H1 (cell line): ENCODE data around the gene CBX2. TPM values are rescaled to one million over a fixed set of nuclear protein-coding genes. Genes with fewer than 3 reads are reported as not detected.

Experiments
- CTCF ChIA-PET: fragments of 300-600 bp; sonication (Branson Sonifier 250); formaldehyde crosslinking; loops from one replicate; lab custom pipeline; 2021; ENCODE audit not compliant: partially characterized antibody; lab: Charles Lee
- POLR2A ChIA-PET: fragments of 300-600 bp; sonication (Branson Sonifier 250); formaldehyde crosslinking; loops from one replicate; lab custom pipeline; 2021; ENCODE audit warnings: inconsistent platforms; ENCODE audit not compliant: partially characterized antibody; lab: Charles Lee
- DNase-seq, 2 experiments: peaks; one replicate each; pipeline versions ENCODE4 v3.0.0 to v3.0.0-alpha.2; 2010 to 2022; ENCODE audit warnings: low spot score in 2 of 2, low read depth in 1 of 2, mixed read lengths in 1 of 2
- FAIRE-seq: peaks from 2 replicates; lab custom pipeline; 2011; peaks lifted over from hg19 to GRCh38; lab: Jason Lieb, UNC
- H2AFZ ChIP-seq: 2 replicates; pipeline ENCODE4 v1.8.1; 2012; ENCODE audit warnings: low read length, inconsistent platforms
- H2AK5ac ChIP-seq: 2 replicates; pipeline ENCODE4 v1.6.1; 2013; ENCODE audit warnings: low read depth, low read length
- H2BK120ac ChIP-seq: replicated peaks from 2 replicates; pipeline ENCODE3; 2013; ENCODE audit warnings: low read depth, low read length, inconsistent platforms
- H2BK12ac ChIP-seq: 2 replicates; pipeline ENCODE4 v1.6.1; 2013; ENCODE audit warnings: low read depth, low read length
- H2BK15ac ChIP-seq: 2 replicates; pipeline ENCODE4 v1.6.1; 2013; ENCODE audit warnings: low read length
- H2BK20ac ChIP-seq: 2 replicates; pipeline ENCODE4 v1.6.1; 2013; ENCODE audit warnings: low read length
- H2BK5ac ChIP-seq: 2 replicates; pipeline ENCODE4 v1.6.1; 2013; ENCODE audit warnings: low read depth, low read length
- H3K14ac ChIP-seq: 2 replicates; pipeline ENCODE4 v1.6.1; 2013; ENCODE audit warnings: inconsistent platforms; ENCODE audit not compliant: insufficient read length
- H3K18ac ChIP-seq: 2 replicates; pipeline ENCODE4 v1.6.1; 2013; ENCODE audit warnings: low read length; ENCODE audit errors: extremely low read depth
- H3K23ac ChIP-seq: 2 replicates; pipeline ENCODE4 v1.6.1; 2013; ENCODE audit warnings: inconsistent platforms; ENCODE audit not compliant: insufficient read length
- H3K23me2 ChIP-seq: 2 replicates; pipeline ENCODE4 v1.6.1; 2013; ENCODE audit warnings: low read depth, low read length
- H3K27ac ChIP-seq: 2 replicates; pipeline ENCODE4 v1.6.1; 2011; ENCODE audit warnings: low read depth, low read length, inconsistent platforms
- H3K27me3 ChIP-seq, 4 experiments: replicated peaks in 1 of 4; 1 replicate in 1 of 4; 2 replicates in 3 of 4; pipeline versions ENCODE4 v1.6.1 to v1.8.1; 2011 to 2013; ENCODE audit warnings: low read length in 3 of 4, mild to moderate bottlenecking in 3 of 4, inconsistent platforms in 2 of 4, mixed read lengths in 2 of 4, moderate library complexity in 1 of 4; ENCODE audit not compliant: control insufficient read depth in 3 of 4, insufficient read depth in 3 of 4; ENCODE audit errors: extremely low read depth in 1 of 4
- H3K36me3 ChIP-seq, 4 experiments: 2 replicates each; pipeline versions ENCODE4 v1.6.1 to v1.8.1; 2011 to 2013; ENCODE audit warnings: mild to moderate bottlenecking in 4 of 4, low read length in 3 of 4, moderate library complexity in 2 of 4, control low read depth in 1 of 4, inconsistent platforms in 1 of 4; ENCODE audit not compliant: insufficient read depth in 4 of 4, control insufficient read depth in 2 of 4
- H3K4ac ChIP-seq: replicated peaks from 2 replicates; pipeline ENCODE3; 2013; ENCODE audit warnings: low read length, low read depth, mixed read lengths, inconsistent platforms; ENCODE audit not compliant: insufficient read length
- H3K4me1 ChIP-seq, 4 experiments: replicated peaks in 1 of 4; 1 replicate in 1 of 4; 2 replicates in 3 of 4; pipeline versions ENCODE4 v1.6.1 to v1.8.1; 2011 to 2013; ENCODE audit warnings: low read length in 3 of 4, inconsistent platforms in 2 of 4, mixed read lengths in 1 of 4; ENCODE audit not compliant: insufficient read depth in 4 of 4, control insufficient read depth in 3 of 4
- H3K4me2 ChIP-seq, 2 experiments: 2 replicates each; pipeline versions ENCODE4 v1.6.1 to v1.8.1; 2011 to 2013; ENCODE audit warnings: low read depth in 2 of 2, low read length in 2 of 2, control low read depth in 1 of 2, inconsistent platforms in 1 of 2, mild to moderate bottlenecking in 1 of 2; ENCODE audit not compliant: insufficient read depth in 1 of 2
- H3K4me3 ChIP-seq, 4 experiments: fragments of 200-600, 300-600 bp in 1 of 4; sonication (generic), shearing (Covaris generic), sonication (Bioruptor Twin) in 1 of 4; 2 replicates each; pipeline versions ENCODE4 v1.5.1 to v1.8.1; 2011 to 2016; ENCODE audit warnings: low read length in 4 of 4, low read depth in 3 of 4, control low read depth in 2 of 4, inconsistent platforms in 2 of 4, mild to moderate bottlenecking in 2 of 4, mixed read lengths in 1 of 4, moderate library complexity in 1 of 4; ENCODE audit not compliant: insufficient read depth in 2 of 4; ENCODE audit errors: extremely low read depth in 1 of 4
- H3K56ac ChIP-seq: replicated peaks from 2 replicates; pipeline ENCODE3; 2013; ENCODE audit warnings: low read depth, mild to moderate bottlenecking, mixed read lengths, low read length, inconsistent platforms; ENCODE audit not compliant: insufficient read length
- H3K79me1 ChIP-seq: 2 replicates; pipeline ENCODE4 v1.6.1; 2013; ENCODE audit warnings: low read depth, low read length, control low read depth
- H3K79me2 ChIP-seq, 2 experiments: 2 replicates each; pipeline versions ENCODE4 v1.6.1 to v1.8.1; 2012 to 2013; ENCODE audit warnings: low read length in 2 of 2, mild to moderate bottlenecking in 2 of 2, inconsistent platforms in 1 of 2; ENCODE audit not compliant: insufficient read depth in 2 of 2, control insufficient read depth in 1 of 2
- H3K9ac ChIP-seq, 4 experiments: replicated peaks in 1 of 4; 1 replicate in 1 of 4; 2 replicates in 3 of 4; pipeline versions ENCODE4 v1.6.1 to v1.8.1; 2011 to 2013; ENCODE audit warnings: low read depth in 3 of 4, low read length in 3 of 4, control low read depth in 2 of 4, mild to moderate bottlenecking in 2 of 4, moderate library complexity in 2 of 4, inconsistent platforms in 1 of 4; ENCODE audit errors: extremely low read depth in 1 of 4
- H3K9me3 ChIP-seq, 2 experiments: 2 replicates each; pipeline versions ENCODE4 v1.6.1 to v1.8.1; 2012 to 2013; ENCODE audit warnings: mild to moderate bottlenecking in 2 of 2, moderate library complexity in 2 of 2, control low read depth in 1 of 2, inconsistent platforms in 1 of 2, low read depth in 1 of 2, low read length in 1 of 2, mixed read lengths in 1 of 2; ENCODE audit not compliant: insufficient read depth in 2 of 2
- H4K20me1 ChIP-seq, 2 experiments: replicated peaks in 1 of 2; 2 replicates each; pipeline versions ENCODE3 to v1.8.1; 2011 to 2013; ENCODE audit warnings: inconsistent platforms in 2 of 2, low read length in 2 of 2, mild to moderate bottlenecking in 1 of 2; ENCODE audit not compliant: insufficient read depth in 2 of 2, control insufficient read depth in 1 of 2
- H4K5ac ChIP-seq: 2 replicates; pipeline ENCODE4 v1.6.1; 2013; ENCODE audit warnings: low read length, low read depth, mixed read lengths, inconsistent platforms; ENCODE audit not compliant: insufficient read length
- H4K8ac ChIP-seq: 2 replicates; pipeline ENCODE4 v1.8.0; 2013; ENCODE audit warnings: mild to moderate bottlenecking, moderate library complexity, low read length, inconsistent platforms; ENCODE audit not compliant: insufficient read depth; ENCODE audit errors: extremely low read depth
- H4K91ac ChIP-seq: replicated peaks from 2 replicates; pipeline ENCODE3; 2013; ENCODE audit warnings: low read length, mixed read lengths, inconsistent platforms; ENCODE audit not compliant: insufficient read length
- CBX8 ChIP-seq: fragments of 300-800, 300-1000 bp; sonication (generic); IDR thresholded peaks from 2 replicates; pipeline ENCODE4 v1.7.1; 2016; ENCODE audit warnings: low read depth, low read length, borderline replicate concordance
- CEBPB ChIP-seq: IDR thresholded peaks from 2 replicates; pipeline ENCODE4 v1.6.1; 2012; ENCODE audit warnings: low read depth, low read length
- EGR1 ChIP-seq: IDR thresholded peaks from 2 replicates; pipeline ENCODE4 v1.6.1; 2011; ENCODE audit warnings: low read depth, low read length, borderline replicate concordance
- FOSL1 ChIP-seq: IDR thresholded peaks from 2 replicates; pipeline ENCODE4 v1.6.1; 2011; ENCODE audit warnings: mild to moderate bottlenecking, low read depth, low read length, moderate library complexity; ENCODE audit not compliant: insufficient read depth
- GABPA ChIP-seq: IDR thresholded peaks from 2 replicates; pipeline ENCODE4 v1.6.1; 2011; ENCODE audit warnings: mild to moderate bottlenecking, low read length, moderate library complexity, borderline replicate concordance; ENCODE audit not compliant: insufficient read depth
- GTF2F1 ChIP-seq: IDR thresholded peaks from 2 replicates; pipeline ENCODE4 v1.6.1; 2012; ENCODE audit warnings: low read depth, low read length, improper control_type of control experiment, borderline replicate concordance
- MAX ChIP-seq: IDR thresholded peaks from 2 replicates; pipeline ENCODE4 v1.6.1; 2012; ENCODE audit warnings: inconsistent platforms
- NRF1 ChIP-seq: IDR thresholded peaks from 2 replicates; pipeline ENCODE4 v1.6.1; 2011; ENCODE audit warnings: mild to moderate bottlenecking, low read depth, low read length, improper control_type of control experiment
- POLR2A ChIP-seq, 2 experiments: IDR thresholded peaks; 1 replicate in 1 of 2; 2 replicates in 1 of 2; pipeline ENCODE4 v1.6.1; 2011; ENCODE audit warnings: low read depth in 2 of 2, low read length in 2 of 2, mild to moderate bottlenecking in 2 of 2; ENCODE audit errors: control extremely low read depth in 1 of 2
- RBBP5 ChIP-seq: IDR thresholded peaks from 2 replicates; pipeline ENCODE4 v1.7.1; 2012; ENCODE audit warnings: low read depth, mild to moderate bottlenecking, inconsistent platforms, low read length, moderate library complexity, borderline replicate concordance
- SP1 ChIP-seq: IDR thresholded peaks from 2 replicates; pipeline ENCODE4 v1.6.1; 2011; ENCODE audit warnings: low read depth, low read length
- SP2 ChIP-seq: IDR thresholded peaks from 2 replicates; pipeline ENCODE4 v1.6.1; 2012; ENCODE audit warnings: mild to moderate bottlenecking, low read length, inconsistent platforms
- TCF12 ChIP-seq: IDR thresholded peaks from 2 replicates; pipeline ENCODE4 v1.6.1; 2011; ENCODE audit warnings: low read depth, mild to moderate bottlenecking, low read length
- WGBS, 2 experiments: shearing (Covaris generic) in 1 of 2; methylation state at CpG; one replicate each; pipeline versions ENCODE4 v1.1.6 to v1.1.7; 2013 to 2015; ENCODE audit warnings: low lambda C conversion rate in 2 of 2, mixed read lengths in 2 of 2, inconsistent platforms in 1 of 2, low coverage in 1 of 2, missing lambda C conversion rate in 1 of 2; ENCODE audit not compliant: insufficient replicate concordance in 2 of 2, insufficient coverage in 1 of 2, insufficient read length in 1 of 2; ENCODE audit errors: extremely low coverage in 1 of 2, missing lambda C conversion rate in 1 of 2; 5-methylcytosine and 5-hydroxymethylcytosine counted together
- polyA plus RNA-seq, 7 experiments: library from polyadenylated mRNA; depleted of rRNA in 3 of 7; stranded (reverse) in 5 of 7; unstranded in 2 of 7; fragments of >200 nt in 5 of 7; fragments of 200-250 nt in 2 of 7; gene quantifications; 1 replicate in 5 of 7; 2 replicates in 1 of 7; 4 replicates in 1 of 7; pipeline versions ENCODE4 v1.2.1 to v1.2.3, GENCODE V29; 2011 to 2013; ENCODE audit warnings: missing spikeins in 2 of 7, mixed read lengths in 2 of 7
- total RNA-seq: library from RNA; stranded (reverse); fragmentation: NEBNext Ultra II Directional; extraction: Animal tissue kit (Norgen Biotek cat#: 25700); gene quantifications from 2 replicates; pipeline ENCODE4 v1.2.1, GENCODE V29; 2021

CBX2 gene
- total and polyA plus RNA-seq, 2 of the 8 experiments (the other 6 are each of a cell fraction or from before 2014, with no cell fraction given), result 64.3 to 83.9 TPM

- Histone ChIP-seq H2AK5ac (no peak overlapping the region), H3K9me3 (no peaks in the 10 kb centered on the region), H4K91ac (no peak overlapping the region), H2BK15ac (no peak overlapping the region), H4K8ac (no peak overlapping the region), H3K79me2 (no peaks in the 10 kb centered on the region), H3K4me2 (peak overlapping the region; percentile 12 to 74; a peak in 3 of 4 replicates), H3K23me2 (peaks cover 3% of the 10 kb centered on the region; the same call in 1 of the 2 replicates), H3K56ac (no peak overlapping the region), H3K4me3 (no peak overlapping the region), H3K27ac (no peak overlapping the region), H3K23ac (no peak overlapping the region), H3K79me1 (peaks cover 6% of the 10 kb centered on the region; the same call in 1 of the 2 replicates), H3K18ac (no peak overlapping the region), H4K20me1 (peaks cover 38 to 42% of the 10 kb centered on the region in 2 experiments), H3K4ac (no peak overlapping the region), H2AFZ (no peak overlapping the region), H3K14ac (no peak overlapping the region), H3K27me3 (peaks cover 33 to 54% (median 48%) of the 10 kb centered on the region in 4 experiments), H3K4me1 (peaks cover 3 to 36% (median 24%) of the 10 kb centered on the region in 4 experiments), H4K5ac (no peak overlapping the region), H2BK5ac (no peak overlapping the region), H3K9ac (no peak overlapping the region), H2BK120ac (no peak overlapping the region), H2BK12ac (no peak overlapping the region), H2BK20ac (no peak overlapping the region), H3K36me3 (peaks cover 9 to 26% (median 20%) of the 10 kb centered on the region in 4 experiments; a peak in 6 of 8 replicates)
- peak; percentile 55 for FAIRE-seq
- DNase-seq, result no peak
- ChIA-PET CTCF (interaction anchor here (0.9 to 4.3 kb wide), 21 partner anchors 7 to 126 kb away, joined by 3 to 88 read pairs (median 8); partner anchors contain the start of genes CBX2 and CBX4), POLR2A (interaction anchor here (0.9 to 3.2 kb wide), 12 partner anchors 10 to 68 kb away, joined by 3 to 20 read pairs (median 6); partner anchors contain the start of genes CBX2 and CBX4)
- TF ChIP-seq POLR2A (IDR thresholded peaks at IDR 0.05; ENCODE audit: control extremely low read depth in 1 of 2, low read depth in 2 of 2, low read length in 2 of 2) (no peak), TCF12 (no peak), SP1 (no peak), EGR1 (no peak), GABPA (no peak), NRF1 (no peak), CBX8 (no peak), RBBP5 (no peak), CEBPB (no peak), GTF2F1 (no peak), MAX (no peak), FOSL1 (no peak), SP2 (no peak)
- 42% methylated on average over 5 of the region's 5 CpGs; no CpG with 5 or more reads in 1 of the 2 experiments for WGBS, 2 experiments
These were observed 10.5 kb downstream of the CBX2 start for GRCh38 chr17:79788455-79788854.
